ENCODE data around the gene NPAS2. TPM values are rescaled to one million over a fixed set of nuclear protein-coding genes. Genes with fewer than 3 reads are reported as not detected.
A peak's percentile ranks its signal among the peaks of the same experiment; 100 is the strongest.

The NPAS2 gene
- total RNA-seq, 2 donors from 2014 or later: 4.6 to 5.9 TPM

- H3K9me3 ChIP-seq (ENCODE audit: control insufficient read depth, low read length, poor library complexity, severe bottlenecking): no peaks in the 10 kb centered on the region
- Mint-ChIP-seq H3K36me3 (ENCODE audit: low read depth) (peaks cover 3% of the 10 kb centered on the region), H3K27ac (no peak overlapping the region), H3K4me1 (peaks cover 7% of the 10 kb centered on the region), H3K27me3 (peaks cover 6% of the 10 kb centered on the region), H3K4me3 (no peak overlapping the region)
- DNase-seq (no peak), ATAC-seq (no peak)
Observed at GRCh38 chr2:100981011-100981410, 161.1 kb downstream of the NPAS2 start.

GRCh38 chr2:100982431-100982861 lies 162.5 kb downstream of the NPAS2 start:
- no peak overlapping the region for H3K4me3 Mint-ChIP-seq
- H3K27me3 Mint-ChIP-seq: peaks cover 6% of the 10 kb centered on the region
- no peaks in the 10 kb centered on the region for H3K9me3 ChIP-seq (ENCODE audit: control insufficient read depth, low read length, poor library complexity, severe bottlenecking)
- DNase-seq (no peak), ATAC-seq (no peak)
- H3K36me3 Mint-ChIP-seq (ENCODE audit: low read depth): peaks cover 3% of the 10 kb centered on the region
- H3K4me1 Mint-ChIP-seq: peaks cover 7% of the 10 kb centered on the region
- no peak overlapping the region for H3K27ac Mint-ChIP-seq

- H3K9me3 ChIP-seq (ENCODE audit: control insufficient read depth, low read length, poor library complexity, severe bottlenecking): no peaks in the 10 kb centered on the region
- Mint-ChIP-seq H3K4me3 (no peak overlapping the region), H3K36me3 (ENCODE audit: low read depth) (peaks cover 3% of the 10 kb centered on the region), H3K4me1 (peaks cover 7% of the 10 kb centered on the region), H3K27ac (no peak overlapping the region), H3K27me3 (peaks cover 6% of the 10 kb centered on the region)
- ATAC-seq (no peak), DNase-seq (no peak)
Observed at GRCh38 chr2:100983201-100983600, 163.3 kb downstream of the NPAS2 start.

- ATAC-seq (no peak), DNase-seq (no peak)
- H3K27me3 Mint-ChIP-seq: peaks cover 6% of the 10 kb centered on the region
- peaks cover 5% of the 10 kb centered on the region for H3K4me1 Mint-ChIP-seq
- no peak overlapping the region for H3K27ac Mint-ChIP-seq
- H3K36me3 Mint-ChIP-seq (ENCODE audit: low read depth): peaks cover 3% of the 10 kb centered on the region
- H3K4me3 Mint-ChIP-seq: no peak overlapping the region
- no peaks in the 10 kb centered on the region for H3K9me3 ChIP-seq (ENCODE audit: control insufficient read depth, low read length, poor library complexity, severe bottlenecking)
Observed at GRCh38 chr2:100983684-100984310, 163.9 kb downstream of the NPAS2 start.

- H3K4me1 Mint-ChIP-seq: peaks cover 5% of the 10 kb centered on the region
- no peak overlapping the region for H3K4me3 Mint-ChIP-seq
- peak; percentile 61 to 72 (median 70) for DNase-seq
- H3K27me3 Mint-ChIP-seq: peaks cover 6% of the 10 kb centered on the region
- peaks cover 5% of the 10 kb centered on the region for H3K36me3 Mint-ChIP-seq (ENCODE audit: low read depth)
- H3K9me3 ChIP-seq (ENCODE audit: control insufficient read depth, low read length, poor library complexity, severe bottlenecking): no peaks in the 10 kb centered on the region
- no peak overlapping the region for H3K27ac Mint-ChIP-seq
- peak; percentile 87 for ATAC-seq
Observed at GRCh38 chr2:100984892-100985307, 165.0 kb downstream of the NPAS2 start.

GRCh38 chr2:100986157-100986556 lies 166.2 kb downstream of the NPAS2 start:
- Mint-ChIP-seq H3K36me3 (ENCODE audit: low read depth) (peaks cover 5% of the 10 kb centered on the region), H3K4me3 (no peak overlapping the region), H3K27me3 (peaks cover 6% of the 10 kb centered on the region), H3K4me1 (peaks cover 5% of the 10 kb centered on the region), H3K27ac (no peak overlapping the region)
- H3K9me3 ChIP-seq (ENCODE audit: control insufficient read depth, low read length, poor library complexity, severe bottlenecking): no peaks in the 10 kb centered on the region
- ATAC-seq (no peak), DNase-seq (no peak)

- ATAC-seq (no peak), DNase-seq (no peak)
- Mint-ChIP-seq H3K27me3 (peaks cover 6% of the 10 kb centered on the region), H3K27ac (no peak overlapping the region), H3K4me3 (no peak overlapping the region), H3K36me3 (ENCODE audit: low read depth) (peaks cover 5% of the 10 kb centered on the region), H3K4me1 (peaks cover 8% of the 10 kb centered on the region)
- H3K9me3 ChIP-seq (ENCODE audit: control insufficient read depth, low read length, poor library complexity, severe bottlenecking): no peaks in the 10 kb centered on the region
Observed at GRCh38 chr2:100987536-100987935, 167.6 kb downstream of the NPAS2 start.

- Mint-ChIP-seq H3K4me3 (no peak overlapping the region), H3K4me1 (peaks cover 9% of the 10 kb centered on the region), H3K27ac (no peak overlapping the region), H3K27me3 (peaks cover 6% of the 10 kb centered on the region), H3K36me3 (ENCODE audit: low read depth) (peaks cover 5% of the 10 kb centered on the region)
- ATAC-seq (no peak), DNase-seq (no peak)
- no peaks in the 10 kb centered on the region for H3K9me3 ChIP-seq (ENCODE audit: control insufficient read depth, low read length, poor library complexity, severe bottlenecking)
Observed at GRCh38 chr2:100987974-100988373, 168.0 kb downstream of the NPAS2 start.

GRCh38 chr2:100988630-100989417 lies 168.9 kb downstream of the NPAS2 start:
- no peaks in the 10 kb centered on the region for H3K9me3 ChIP-seq (ENCODE audit: control insufficient read depth, low read length, poor library complexity, severe bottlenecking)
- DNase-seq (no peak), ATAC-seq (no peak)
- Mint-ChIP-seq H3K4me1 (peaks cover 9% of the 10 kb centered on the region), H3K27me3 (peaks cover 6% of the 10 kb centered on the region), H3K27ac (no peak overlapping the region), H3K36me3 (ENCODE audit: low read depth) (peaks cover 5% of the 10 kb centered on the region), H3K4me3 (no peak overlapping the region)

GRCh38 chr2:100989666-100990065 lies 169.7 kb downstream of the NPAS2 start:
- H3K36me3 Mint-ChIP-seq (ENCODE audit: low read depth): peaks cover 5% of the 10 kb centered on the region
- no peaks in the 10 kb centered on the region for H3K9me3 ChIP-seq (ENCODE audit: control insufficient read depth, low read length, poor library complexity, severe bottlenecking)
- peaks cover 6% of the 10 kb centered on the region for H3K27me3 Mint-ChIP-seq
- ATAC-seq (no peak), DNase-seq (no peak)
- H3K27ac Mint-ChIP-seq: no peak overlapping the region
- H3K4me3 Mint-ChIP-seq: no peak overlapping the region
- H3K4me1 Mint-ChIP-seq: peaks cover 9% of the 10 kb centered on the region

GRCh38 chr2:100990166-100990565 lies 170.2 kb downstream of the NPAS2 start:
- ATAC-seq (no peak), DNase-seq (no peak)
- no peaks in the 10 kb centered on the region for H3K9me3 ChIP-seq (ENCODE audit: control insufficient read depth, low read length, poor library complexity, severe bottlenecking)
- H3K27me3 Mint-ChIP-seq: peaks cover under 1% of the 10 kb centered on the region
- H3K4me1 Mint-ChIP-seq: peaks cover 5% of the 10 kb centered on the region
- H3K27ac Mint-ChIP-seq: no peak overlapping the region
- peaks cover 2% of the 10 kb centered on the region for H3K36me3 Mint-ChIP-seq (ENCODE audit: low read depth)
- H3K4me3 Mint-ChIP-seq: no peak overlapping the region

GRCh38 chr2:100990650-100991403 lies 170.9 kb downstream of the NPAS2 start:
- no peak for ATAC-seq
- H3K4me3 Mint-ChIP-seq: no peak overlapping the region
- no peaks in the 10 kb centered on the region for H3K27me3 Mint-ChIP-seq
- peaks cover 2% of the 10 kb centered on the region for H3K36me3 Mint-ChIP-seq (ENCODE audit: low read depth)
- H3K27ac Mint-ChIP-seq: no peak overlapping the region
- DNase-seq: no peak
- H3K4me1 Mint-ChIP-seq: peaks cover 4% of the 10 kb centered on the region
- H3K9me3 ChIP-seq (ENCODE audit: control insufficient read depth, low read length, poor library complexity, severe bottlenecking): no peaks in the 10 kb centered on the region

GRCh38 chr2:100991404-100991773 lies 171.4 kb downstream of the NPAS2 start:
- DNase-seq (no peak), ATAC-seq (no peak)
- Mint-ChIP-seq H3K27ac (no peak overlapping the region), H3K36me3 (ENCODE audit: low read depth) (peaks cover 2% of the 10 kb centered on the region), H3K4me3 (no peak overlapping the region), H3K4me1 (peaks cover 4% of the 10 kb centered on the region), H3K27me3 (no peaks in the 10 kb centered on the region)
- no peaks in the 10 kb centered on the region for H3K9me3 ChIP-seq (ENCODE audit: control insufficient read depth, low read length, poor library complexity, severe bottlenecking)

Measured in T-helper 17 cell (primary cell).